A673 (cell line): ENCODE results near the gene MARK3.

Experiments
- CTCF ChIP-seq: fragments of 300-800, 200-600 bp; sonication (generic); conservative IDR thresholded peaks from 2 replicates; pipeline ENCODE4 v1.5.1; 2017; ENCODE audit warnings: low read depth, mild to moderate bottlenecking, antibody characterized with exemption, low read length, moderate library complexity, mixed read lengths
- EZH2 ChIP-seq: fragments of 200-600 bp; sonication (generic); IDR thresholded peaks from 2 replicates; pipeline ENCODE4 v1.6.1; 2017; ENCODE audit warnings: borderline replicate concordance, low read depth, mild to moderate bottlenecking, mixed read lengths, antibody characterized with exemption, low read length; ENCODE audit not compliant: poor library complexity, severe bottlenecking

GRCh38 chr14:103384450-103385151, 614 bp upstream of the MARK3 start:
- TF ChIP-seq CTCF, result no peak
- TF ChIP-seq EZH2, result no peak
